ENCODE measurements around the gene LASP1.

DNA sequence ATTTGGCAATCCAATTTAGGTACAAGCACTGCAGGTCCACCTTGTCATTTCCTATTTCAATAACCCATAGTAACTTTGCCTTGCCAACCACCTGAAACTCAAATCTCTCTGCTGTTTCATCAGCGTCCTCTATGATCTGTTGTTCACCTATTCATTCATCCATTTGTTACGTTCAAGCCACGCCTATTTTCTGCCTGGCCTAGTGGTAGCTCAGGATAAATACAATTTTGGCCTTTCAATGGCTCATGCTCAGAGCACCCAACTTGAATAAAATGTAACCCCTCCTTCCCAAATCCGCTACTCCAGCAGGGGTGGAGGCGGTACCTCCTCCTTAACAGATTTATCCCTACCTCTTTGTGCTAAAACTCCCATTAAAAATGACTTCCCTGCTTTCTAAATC is 100.9 kb downstream of the LASP1 start:
- no peak for TF ChIP-seq CTCF (IDR thresholded peaks at IDR 0.05)
- no peak for TF ChIP-seq EP300 (IDR thresholded peaks at IDR 0.05)
- TF ChIP-seq POLR2A (IDR thresholded peaks at IDR 0.05): no peak

All from ovary (tissue), 3 donors.